Renal cortical epithelial cell (primary cell): ENCODE data around the gene TNFSF18. TPM values are rescaled to one million over a fixed set of nuclear protein-coding genes. Genes with fewer than 3 reads are reported as not detected.

Source experiments
- DNase-seq: peaks from one replicate; pipeline ENCODE4 v3.0.0-alpha.2; 2011; ENCODE audit warnings: low read depth
- total RNA-seq: library from RNA; depleted of rRNA; stranded (reverse); fragments of >200 nt; gene quantifications from 2 replicates; pipeline ENCODE4 v1.2.3, GENCODE V29; 2014

TNFSF18 gene
- total RNA-seq, 1 donor from 2014 or later = 0.10 TPM

DNA sequence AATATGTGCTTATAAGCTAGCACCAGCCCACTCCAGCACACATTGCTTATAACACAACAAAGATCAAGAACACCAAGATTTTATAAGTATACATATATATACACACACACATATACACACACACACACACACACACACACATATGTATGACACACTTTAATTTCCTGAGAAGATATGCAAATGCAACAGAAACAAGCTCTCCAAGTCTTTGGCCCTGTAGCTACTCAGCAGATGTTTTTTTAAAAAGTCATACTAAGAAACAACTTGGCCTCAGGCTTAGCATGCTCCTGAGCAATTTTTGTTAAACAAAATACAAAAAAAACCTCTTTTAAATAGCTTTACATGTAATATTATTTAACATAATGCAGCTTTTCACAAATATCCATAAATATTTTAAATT lies 11.1 kb downstream of the TNFSF18 start:
- no peak for DNase-seq

DNA sequence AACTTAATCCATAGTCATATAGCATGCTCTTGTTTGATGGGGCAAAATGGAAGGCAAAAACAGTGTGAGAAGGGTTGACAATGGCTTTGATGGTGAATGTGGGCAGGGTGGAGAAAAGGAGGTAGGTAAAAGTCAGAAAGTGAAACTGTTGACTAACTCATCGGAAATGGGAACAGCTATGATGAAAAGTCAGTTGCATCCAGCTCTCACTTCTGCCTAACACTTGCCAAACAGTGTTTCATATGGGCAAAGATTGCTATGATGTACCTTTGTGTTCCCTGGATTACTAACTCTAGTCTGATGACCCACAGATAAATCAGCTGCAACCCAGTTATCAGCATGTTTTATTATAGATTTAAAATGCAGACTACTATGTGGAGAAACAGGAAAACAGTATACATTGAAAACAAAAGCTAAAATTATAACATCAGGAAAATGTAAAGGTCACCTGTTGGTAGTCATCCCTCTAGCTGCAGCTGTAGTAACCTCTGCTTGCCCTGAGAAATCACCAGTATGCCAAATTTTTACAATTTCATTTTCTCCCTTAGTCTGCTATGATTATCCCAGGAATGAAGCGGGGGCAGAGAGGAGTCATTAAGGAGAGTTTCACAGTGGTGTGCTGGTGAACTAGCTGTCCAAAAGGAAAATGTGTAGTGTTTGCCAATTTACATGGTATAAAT lies 11.7 kb downstream of the TNFSF18 start:
- DNase-seq = no peak

DNA sequence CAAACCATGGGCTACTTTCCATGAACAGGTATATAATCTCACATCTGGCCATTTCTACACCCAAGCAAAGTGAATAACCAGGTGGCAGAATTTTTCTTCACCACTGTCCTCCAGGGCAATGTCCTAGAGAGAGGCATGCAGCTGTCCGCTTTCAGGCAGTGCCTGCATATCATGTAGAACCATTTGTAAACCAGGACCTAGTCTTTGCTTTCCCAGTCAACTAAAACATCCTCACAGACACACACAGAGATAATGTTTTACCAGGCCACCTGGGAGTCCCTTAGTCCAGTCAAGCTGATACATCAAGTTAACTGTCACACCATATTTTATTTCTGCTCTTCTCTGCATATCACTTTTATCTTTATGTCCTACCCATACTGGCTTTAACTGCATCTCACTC lies 26.2 kb downstream of the TNFSF18 start:
- peak; percentile 62 for DNase-seq

DNA sequence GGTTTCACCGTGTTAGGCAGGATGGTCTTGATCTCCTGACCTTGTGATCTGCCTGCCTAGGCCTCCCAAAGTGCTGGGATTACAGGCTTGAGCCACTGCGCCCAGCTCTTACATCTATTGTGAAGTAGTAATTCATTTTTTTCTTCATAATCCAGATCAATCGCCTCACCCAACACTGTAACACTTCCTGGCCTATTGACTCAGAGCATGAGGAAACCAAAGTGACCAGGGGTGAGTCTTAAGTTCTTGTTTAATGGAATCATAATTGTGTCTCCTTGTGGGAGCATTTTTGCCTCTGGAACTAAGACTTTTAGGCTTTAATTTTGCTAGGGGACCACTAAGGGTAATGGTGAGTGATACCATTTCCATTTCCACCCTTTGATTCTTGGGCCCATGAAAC lies 27.4 kb downstream of the TNFSF18 start:
- no peak for DNase-seq

DNA sequence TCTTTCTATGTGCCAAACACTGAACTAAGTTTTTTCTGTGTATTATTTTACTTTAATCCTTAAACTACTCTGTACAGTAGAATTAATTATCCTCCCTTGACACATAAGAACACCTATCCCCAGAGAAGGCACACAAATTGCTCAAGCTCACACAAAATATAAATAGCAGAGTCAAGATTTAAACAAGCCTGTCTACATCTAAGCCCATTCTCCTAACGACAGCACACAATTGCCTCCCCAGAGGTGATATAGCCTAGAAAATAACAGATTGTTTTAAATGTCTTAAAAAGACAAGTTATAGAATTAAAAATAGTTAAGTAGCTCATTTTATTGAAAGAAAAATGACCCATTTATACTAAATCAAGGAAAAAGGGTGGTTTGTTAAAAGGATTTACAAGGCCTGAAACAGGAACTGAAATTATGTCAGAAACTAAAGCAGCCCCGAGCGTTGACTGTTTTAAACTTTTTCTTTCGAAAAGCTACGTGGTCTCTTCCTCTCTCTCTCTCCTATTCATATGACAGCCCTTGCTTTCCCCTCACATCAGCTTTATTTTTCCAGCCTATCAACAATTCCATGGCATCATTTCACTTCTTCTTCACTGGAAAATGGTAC lies 30.5 kb downstream of the TNFSF18 start:
- DNase-seq = no peak

DNA sequence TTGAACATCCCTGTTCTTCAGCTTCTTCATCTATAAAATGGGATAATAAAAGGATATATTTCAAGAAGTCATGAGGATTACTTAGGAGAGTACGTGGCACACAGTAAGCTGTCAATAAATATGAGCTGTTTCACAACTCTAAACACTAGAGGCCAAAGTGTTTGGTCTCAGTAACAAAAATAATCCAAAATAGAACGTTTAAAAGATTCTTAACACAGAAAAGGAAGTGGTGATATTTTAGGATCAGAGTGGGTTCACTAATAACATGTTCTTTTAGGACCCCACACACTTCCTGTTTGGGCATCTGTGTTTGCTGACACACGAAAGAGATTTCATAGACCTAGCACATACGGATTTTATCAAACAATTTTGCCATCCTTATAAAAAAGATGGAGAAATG lies 32.9 kb downstream of the TNFSF18 start:
- DNase-seq = no peak

DNA sequence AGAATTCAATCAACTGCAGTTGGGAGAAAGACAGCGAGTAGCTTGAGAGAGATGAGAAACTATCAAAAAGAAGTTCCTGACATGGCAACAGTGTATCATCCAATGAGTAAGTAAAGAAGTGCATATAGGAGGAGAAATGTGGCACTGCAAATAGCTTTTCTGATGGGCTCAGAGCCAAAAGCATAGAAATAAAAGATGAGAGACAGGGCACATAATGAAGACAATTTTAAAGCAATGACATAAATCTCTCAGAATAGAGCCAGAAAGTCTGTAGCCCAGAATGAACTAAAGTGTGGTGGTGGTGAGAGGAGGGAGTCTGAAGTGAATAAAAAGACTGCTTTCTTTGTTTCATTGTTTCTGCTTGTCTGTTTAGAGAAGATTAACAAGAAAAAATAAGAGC lies 34.3 kb downstream of the TNFSF18 start:
- no peak for DNase-seq

DNA sequence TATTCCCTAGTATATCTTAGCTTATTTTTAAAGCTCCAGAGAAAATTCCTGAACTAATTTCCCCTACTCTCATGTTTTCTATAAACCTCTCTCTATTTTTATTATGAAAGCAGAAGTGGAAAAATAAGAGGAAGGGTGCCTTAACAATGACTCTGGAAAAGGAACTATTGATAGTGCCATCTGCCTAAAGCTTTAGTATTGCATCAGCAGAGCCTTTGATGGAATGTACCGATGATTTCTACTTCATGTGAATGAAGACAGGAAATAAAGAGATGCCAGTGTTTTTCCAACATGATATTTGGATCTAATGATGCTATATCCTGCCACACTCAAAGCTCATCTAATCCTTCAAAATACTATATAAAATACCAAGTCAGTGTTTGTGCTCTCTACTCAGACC lies 35.1 kb downstream of the TNFSF18 start:
- no peak for DNase-seq

DNA sequence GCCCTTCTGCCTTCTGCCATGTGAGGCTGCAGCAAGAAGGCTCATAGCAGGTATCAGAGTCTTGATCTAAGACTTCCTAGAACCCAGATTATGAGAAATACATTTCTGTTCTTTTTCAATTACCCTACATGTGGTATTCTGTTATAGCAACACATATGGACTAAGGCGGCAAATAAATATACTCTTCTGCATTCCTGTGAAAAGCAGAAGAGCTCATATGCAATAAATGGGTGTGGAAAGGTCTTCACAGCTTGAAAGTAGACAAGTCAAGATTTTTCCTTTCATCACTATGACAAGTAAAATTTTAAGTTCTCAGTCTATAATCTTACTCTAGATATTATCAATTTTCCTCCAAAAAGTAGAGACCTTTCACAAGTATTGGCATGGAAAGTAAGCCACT lies 36.6 kb downstream of the TNFSF18 start:
- DNase-seq = no peak

DNA sequence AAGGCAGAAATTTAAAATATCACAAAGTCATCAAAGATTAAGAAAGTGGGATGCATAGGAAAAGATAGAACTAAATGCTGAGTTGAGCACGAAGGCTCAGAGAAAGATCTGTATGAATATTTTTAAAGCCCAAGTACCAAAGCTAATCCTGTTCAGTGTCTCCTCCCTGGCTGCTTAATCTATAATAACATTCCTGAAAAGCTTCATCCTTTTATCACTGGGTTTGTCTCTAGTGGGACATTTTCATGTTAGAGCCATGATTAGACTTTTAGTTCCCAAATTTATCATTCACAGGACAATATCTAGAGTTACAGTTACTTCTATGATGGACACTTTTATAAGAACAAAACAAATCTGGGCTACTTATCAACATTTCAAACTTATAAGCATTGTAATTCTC lies 38.6 kb downstream of the TNFSF18 start:
- no peak for DNase-seq

DNA sequence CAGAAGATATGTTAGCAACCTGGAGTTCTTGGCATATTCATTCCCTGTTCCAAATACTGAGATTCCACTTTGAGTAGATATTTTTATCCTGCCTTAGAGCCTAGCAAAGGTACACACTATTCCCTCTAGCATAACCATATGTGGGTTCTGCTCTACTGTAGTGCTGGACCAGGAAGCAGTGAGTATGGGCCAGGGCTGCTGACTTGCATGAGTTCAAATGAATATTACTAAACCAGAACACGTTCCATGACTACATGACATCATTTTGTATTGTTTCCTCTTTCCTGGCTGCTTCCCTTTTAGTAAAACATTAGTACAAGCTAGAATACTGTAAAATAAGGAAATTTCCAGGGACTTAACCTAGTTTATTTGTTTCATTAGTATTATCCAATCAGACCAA lies 41.1 kb downstream of the TNFSF18 start:
- no peak for DNase-seq

DNA sequence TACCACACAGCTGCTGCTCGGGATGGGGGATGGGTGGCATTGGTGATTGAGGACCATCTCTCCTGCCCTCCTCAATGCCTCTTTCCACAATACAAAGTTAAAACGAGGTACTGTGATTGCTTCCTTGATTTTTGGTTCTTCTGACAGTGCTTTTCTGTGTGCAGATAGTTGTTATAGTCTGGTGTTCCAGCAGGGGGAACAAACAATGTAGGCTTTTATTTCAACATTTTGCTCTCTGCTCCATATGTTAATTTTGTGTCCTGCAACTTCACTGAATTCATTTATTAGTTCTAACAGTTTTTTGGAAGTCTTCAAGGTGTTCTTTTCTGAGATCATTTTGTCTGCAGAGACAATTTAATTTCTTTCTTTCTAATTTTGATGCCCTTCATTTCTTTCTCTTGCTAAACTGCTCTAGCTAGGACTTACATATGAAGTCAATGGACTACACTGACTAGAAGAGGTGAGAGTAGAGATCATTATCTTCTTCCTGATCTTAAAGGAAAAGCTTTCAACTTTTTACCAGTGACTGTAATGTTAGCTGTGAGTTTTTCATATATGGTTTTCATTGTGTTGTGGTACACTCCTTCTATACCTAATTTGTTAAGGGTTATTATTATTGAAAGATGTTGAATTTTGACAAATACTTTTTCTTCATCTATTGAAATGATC lies 45.4 kb downstream of the TNFSF18 start:
- no peak for DNase-seq

DNA sequence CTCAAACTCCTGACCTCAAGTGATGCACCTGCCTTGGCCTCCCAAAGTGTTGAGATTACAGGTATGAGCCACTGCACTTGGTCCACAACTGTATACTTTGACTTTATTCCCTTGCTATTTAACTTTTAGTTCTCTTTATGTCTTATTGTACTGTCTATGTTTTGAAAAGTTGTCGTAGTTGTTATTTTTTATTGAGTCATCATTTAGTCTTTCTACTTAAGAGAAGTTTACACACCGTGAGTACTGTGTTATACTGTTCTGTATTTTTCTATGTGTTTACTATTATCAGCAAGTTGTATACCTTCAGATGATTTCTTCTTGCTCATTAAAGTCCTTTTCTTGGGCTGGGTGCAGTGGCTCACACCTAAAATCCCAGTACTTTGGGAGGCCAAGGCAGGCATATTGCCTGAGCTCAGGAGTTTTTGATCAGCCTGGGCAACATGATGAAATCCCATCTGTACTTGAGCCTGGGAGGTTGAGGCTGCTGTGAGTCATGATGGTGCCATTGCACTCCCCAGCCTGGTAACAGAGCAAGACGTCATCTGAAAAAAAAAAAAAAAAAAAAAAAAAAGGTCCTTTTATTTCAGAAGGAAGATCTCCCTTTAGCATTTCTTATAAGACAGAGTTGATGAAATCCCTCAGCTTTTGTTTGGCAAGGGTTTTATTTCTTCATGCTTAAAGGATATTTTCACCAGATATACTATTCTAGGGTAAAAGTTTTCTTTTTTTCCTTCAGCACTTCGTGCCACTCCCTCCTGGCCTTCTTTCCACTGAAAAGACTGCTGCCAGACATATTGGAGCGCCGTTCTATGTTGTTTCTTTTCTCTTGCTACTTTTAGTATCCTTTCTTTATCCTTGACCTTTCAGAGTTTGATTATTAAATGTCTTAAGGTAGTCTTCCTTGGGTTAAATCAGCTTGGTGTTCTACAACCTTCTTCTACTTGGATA lies 47.6 kb downstream of the TNFSF18 start:
- peak; percentile 81 for DNase-seq

DNA sequence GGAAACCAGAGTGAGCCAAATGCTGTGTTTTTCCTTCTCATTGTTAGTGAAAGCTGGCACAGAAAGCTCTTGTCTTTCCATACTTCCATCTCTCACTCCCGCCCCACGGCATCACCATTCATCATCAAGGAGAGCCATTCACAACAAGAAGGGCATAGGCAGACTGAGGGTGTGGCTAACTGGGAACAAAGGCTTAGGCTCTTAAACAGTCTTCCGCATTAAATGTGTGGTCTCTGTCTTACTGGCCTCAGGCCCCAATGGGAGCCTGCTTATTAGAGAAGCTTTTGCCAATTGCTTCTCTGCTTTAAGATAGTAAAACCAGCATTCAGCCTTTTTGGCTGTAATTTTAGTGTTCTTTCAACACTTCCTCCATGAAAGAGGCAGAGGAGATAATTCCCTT lies 51.4 kb downstream of the TNFSF18 start:
- DNase-seq = no peak

DNA sequence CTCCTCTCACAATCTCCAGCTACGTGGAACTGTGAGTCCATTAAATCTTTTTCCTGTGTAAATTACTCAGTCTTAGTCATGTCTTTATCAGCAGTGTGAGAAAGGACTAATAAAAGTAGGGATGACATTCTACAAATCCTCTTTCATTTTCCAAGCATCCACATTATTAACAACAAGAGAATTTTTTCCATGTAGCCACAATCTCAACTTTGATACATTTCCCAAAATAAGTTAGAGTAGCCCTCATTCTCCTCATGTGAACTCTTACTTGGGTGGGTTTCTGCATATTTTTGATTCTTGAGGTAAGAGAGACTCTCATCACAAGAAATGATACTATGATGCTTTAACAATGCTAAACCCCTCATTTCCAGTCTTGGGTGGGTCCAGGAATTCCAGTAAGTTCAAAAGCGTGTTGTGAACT lies 52.8 kb downstream of the TNFSF18 start:
- DNase-seq = no peak

DNA sequence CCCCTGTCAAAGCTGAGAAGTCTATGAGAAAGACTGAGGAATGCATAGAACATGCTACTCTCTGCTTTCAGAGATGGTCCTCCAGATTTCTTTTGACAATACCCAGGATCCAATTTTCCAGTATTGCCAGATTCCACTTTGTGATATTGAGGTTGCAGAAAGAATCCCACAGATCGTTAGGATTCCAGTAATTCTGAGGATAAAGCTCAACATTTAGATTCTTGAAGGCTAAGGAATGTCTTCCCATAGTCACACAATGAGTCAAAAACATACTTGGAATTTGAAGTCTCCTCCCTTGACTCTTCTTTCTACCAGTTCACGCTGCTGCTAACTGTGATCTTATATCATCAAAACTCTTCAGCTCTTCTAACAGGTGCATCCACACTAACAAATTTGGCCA lies 57.1 kb downstream of the TNFSF18 start:
- peak; percentile 47 for DNase-seq

DNA sequence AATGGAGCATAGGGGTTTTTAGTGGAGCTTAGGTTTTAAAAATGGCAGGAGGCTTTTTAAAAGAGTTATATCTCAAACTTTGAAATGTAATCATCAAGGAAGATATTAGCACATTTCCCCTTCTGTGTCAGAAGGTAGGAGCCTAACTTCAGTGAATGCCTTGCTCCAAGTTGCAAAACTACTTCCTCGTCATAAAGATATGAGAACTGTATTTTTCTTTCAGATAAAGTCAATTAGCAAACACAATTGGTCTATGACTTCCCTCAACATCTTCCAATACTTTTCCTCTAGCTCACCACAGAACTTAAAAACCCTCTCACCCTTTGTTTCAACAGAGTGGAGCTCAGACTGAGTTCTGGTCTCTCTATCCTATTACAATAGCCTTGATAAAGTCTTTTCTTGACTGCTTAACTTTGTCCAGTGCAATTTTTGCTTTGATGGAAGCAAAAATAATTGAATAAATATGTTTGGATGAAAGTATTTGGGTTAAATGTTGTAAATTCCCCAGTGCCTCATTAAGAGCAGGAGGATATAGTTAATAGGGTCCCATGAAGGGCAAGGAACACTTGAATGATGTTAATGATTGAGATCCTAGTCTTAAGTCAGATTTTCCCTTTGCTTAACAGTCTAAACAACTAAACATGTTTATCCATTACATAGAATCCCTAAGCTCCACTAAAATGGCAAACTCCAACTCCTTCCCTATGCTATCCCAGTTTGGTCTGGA lies 58.9 kb downstream of the TNFSF18 start:
- DNase-seq = no peak

DNA sequence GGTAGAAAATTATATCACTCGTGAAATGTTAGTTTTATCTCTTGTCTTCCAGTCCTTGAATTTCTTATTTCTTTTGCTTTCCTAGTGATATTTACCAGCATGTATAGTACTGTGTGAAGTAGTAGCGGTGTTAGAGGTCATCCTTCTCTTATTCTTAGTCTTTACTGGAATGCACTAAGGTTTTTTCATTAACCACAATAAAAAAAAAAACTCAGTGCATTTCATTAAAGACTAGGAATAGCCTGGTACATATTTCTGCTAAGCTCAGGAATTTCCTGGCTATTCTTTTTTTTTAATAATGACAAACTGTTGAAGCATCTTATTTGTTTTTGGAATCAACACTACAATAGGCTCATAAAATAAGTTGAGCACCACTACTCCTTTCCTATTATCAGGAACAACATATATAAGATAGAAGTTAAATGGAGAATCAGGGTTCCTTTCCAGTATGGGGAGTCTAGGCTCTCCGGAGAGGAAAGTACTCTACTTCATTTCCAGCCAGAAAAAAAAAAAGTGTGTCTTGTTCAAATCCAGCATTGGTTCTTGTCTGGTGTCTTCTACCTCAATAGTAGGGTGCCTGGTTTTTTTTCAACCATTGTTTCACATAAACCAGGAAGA lies 60.0 kb downstream of the TNFSF18 start:
- peak; percentile 81 for DNase-seq
